SK-N-MC (cell line): ENCODE measurements around the gene ANKRD36C.
"Not testable (repeated sequence)": the region's sequence is repeated elsewhere in the genome, so short reads cannot be mapped to it uniquely, and the experiment has no call there.

Source experiments
- EZH2 ChIP-seq: fragments of 200-600 bp; sonication (generic); IDR thresholded peaks from one replicate; pipeline ENCODE4 v1.6.1; 2017; ENCODE audit warnings: antibody characterized with exemption
- FOXP2 ChIP-seq: optimal IDR thresholded peaks from 2 replicates; pipeline ENCODE3; 2011; ENCODE audit warnings: mild to moderate bottlenecking, moderate library complexity; ENCODE audit not compliant: insufficient read depth; ENCODE audit errors: extremely low read length, control extremely low read depth
- POLR2AphosphoS5 ChIP-seq: IDR thresholded peaks from 2 replicates; pipeline ENCODE4 v1.6.1; 2012; ENCODE audit warnings: mild to moderate bottlenecking, low read depth, low read length, borderline replicate concordance

DNA sequence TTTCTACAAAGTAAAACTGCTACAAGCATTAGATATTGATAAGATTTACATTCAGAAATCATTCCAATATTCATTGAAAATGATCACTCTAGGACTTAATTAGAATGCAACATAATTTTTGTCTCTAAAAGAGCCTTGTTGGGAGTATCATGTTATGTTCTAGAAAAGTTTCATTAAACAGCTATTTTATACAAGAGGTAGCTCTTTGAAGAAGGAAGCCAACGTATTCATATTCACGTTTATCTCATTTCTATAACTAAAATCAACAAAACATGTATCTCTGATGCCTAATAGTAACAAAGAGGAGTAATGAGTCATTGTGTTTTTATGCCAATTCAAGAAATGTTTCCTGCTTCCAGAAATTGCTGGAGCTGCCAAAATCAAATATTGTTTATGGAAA, 97.2 kb downstream of the ANKRD36C start:
- not testable (repeated sequence) for TF ChIP-seq FOXP2, EZH2, POLR2AphosphoS5
